ENCODE results near the gene TNFRSF25. TPM values are rescaled to one million over a fixed set of nuclear protein-coding genes. Genes with fewer than 3 reads are reported as not detected.
"Not testable (repeated sequence)": the region's sequence is repeated elsewhere in the genome, so short reads cannot be mapped to it uniquely, and the experiment has no call there.

The TNFRSF25 gene
- total and polyA plus RNA-seq, 4 donors: 4.9 to 19.8 (median 11.7) TPM

DNA sequence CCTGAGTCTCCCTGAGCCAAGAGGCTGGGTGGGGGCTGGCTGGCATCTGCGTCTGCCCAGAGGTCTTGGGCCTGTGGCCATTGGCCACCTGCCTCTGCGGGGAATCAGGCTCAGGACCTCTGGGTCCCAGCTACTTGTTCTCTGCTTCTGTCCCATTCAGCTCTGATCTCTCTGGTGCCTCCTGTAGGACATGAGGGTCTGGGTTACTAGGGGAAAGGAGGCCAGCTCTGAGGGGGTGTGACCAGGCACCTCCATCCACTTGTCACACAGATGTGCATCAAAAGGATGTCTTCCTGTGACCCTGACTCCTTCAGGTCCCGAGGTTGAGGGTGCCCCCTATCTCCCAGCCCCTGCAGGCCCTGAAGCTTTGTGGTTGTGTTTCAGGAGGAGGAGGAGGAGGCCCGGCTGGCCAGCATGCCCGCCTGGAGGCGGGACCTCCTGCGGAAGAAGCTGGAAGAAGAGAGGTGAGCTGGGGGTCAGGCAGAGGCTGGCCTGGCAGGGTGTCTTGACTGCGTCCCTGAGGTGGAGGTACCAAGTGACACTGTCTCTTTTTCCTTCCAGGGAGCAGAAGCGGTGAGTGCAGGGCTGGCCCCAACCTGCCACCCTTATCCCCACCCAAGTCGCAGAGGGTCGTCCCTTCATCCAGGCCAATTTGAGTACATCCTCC lies 9.0 kb downstream of the TNFRSF25 start:
- WGBS, 2 donors: 83 to 85% methylated on average over 11 of the region's 11 CpGs
- peaks cover 11 to 33% (median 31%) of the 10 kb centered on the region in 3 donors for H3K27me3 ChIP-seq (ENCODE audit: control insufficient read depth in 3 of 3, insufficient read depth in 3 of 3, low read length in 2 of 3)

DNA sequence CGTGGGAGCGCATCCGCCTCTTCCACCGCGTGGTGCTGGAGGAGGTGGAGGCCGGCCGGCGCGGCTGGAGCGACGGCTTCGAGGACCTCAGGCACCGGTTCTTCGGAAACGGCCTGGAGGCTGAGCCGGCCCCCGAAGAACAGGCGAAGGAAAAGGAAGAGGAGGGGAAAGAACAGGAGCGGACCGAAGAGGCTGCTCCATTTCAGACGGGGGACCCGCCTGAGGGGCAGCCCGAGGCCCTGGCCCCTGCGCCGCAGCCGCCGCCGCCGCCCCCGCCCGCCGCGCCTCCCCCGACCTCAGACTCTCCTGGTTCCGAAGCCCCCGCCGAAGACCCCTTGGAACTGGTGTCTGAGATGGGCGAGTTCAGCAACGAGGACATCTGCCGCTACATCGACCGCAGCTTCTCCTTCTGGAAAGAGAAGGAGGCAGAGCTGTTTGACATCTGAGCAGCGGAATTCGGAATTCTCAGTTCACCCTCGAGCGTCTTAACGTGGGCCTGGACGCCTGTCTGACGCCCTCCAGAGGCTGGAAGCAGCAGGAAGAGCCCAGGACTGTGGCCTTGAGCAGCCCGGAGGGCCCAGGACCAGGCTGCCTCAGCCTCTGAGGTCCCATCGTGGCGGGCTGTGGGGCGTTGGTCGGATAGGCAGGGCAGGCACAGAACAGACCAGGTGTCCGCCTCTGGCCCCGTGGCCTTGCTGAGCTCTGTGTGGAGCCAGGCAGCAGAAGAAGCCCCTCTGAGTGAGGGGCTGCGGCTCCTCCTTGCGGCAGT lies 10.0 kb downstream of the TNFRSF25 start:
- DNase-seq; H3K9me3 ChIP-seq (ENCODE audit: control insufficient read depth in 4 of 4, insufficient read depth in 3 of 4, low read length in 3 of 4); H3K27ac ChIP-seq (ENCODE audit: low read depth in 1 of 2, low read length in 1 of 2); H3K4me3 ChIP-seq; ATAC-seq (ENCODE audit: insufficient read depth, low FRiP score); H3K36me3 ChIP-seq (ENCODE audit: control insufficient read depth in 4 of 4, insufficient read depth in 4 of 4, low read length in 4 of 4); H3K9ac ChIP-seq (ENCODE audit: insufficient read depth in 1 of 2, low read length in 2 of 2): not testable (repeated sequence)
- WGBS, 2 donors: 32 to 37% methylated on average over 39 to 58 of the region's 58 CpGs
- Histone ChIP-seq H3K4me1 (ENCODE audit: control insufficient read depth in 5 of 5, insufficient read depth in 5 of 5, low read length in 5 of 5) (peaks cover 0 to 19% (median 10%) of the 10 kb centered on the region in 5 donors), H3K27me3 (ENCODE audit: control insufficient read depth in 3 of 3, insufficient read depth in 3 of 3, low read length in 2 of 3) (peaks cover 11 to 36% (median 31%) of the 10 kb centered on the region in 3 donors)

More for the DNA sequence above, 9.0 kb downstream of the TNFRSF25 start:
- ATAC-seq (ENCODE audit: insufficient read depth, low FRiP score) (no peak), DNase-seq (no peak)
- peaks cover 0 to 7% (median 0%) of the 10 kb centered on the region in 4 donors for H3K9me3 ChIP-seq (ENCODE audit: control insufficient read depth in 4 of 4, insufficient read depth in 3 of 4, low read length in 3 of 4)
- no peak overlapping the region for H3K4me3 ChIP-seq
- H3K36me3 ChIP-seq (ENCODE audit: control insufficient read depth in 4 of 4, insufficient read depth in 4 of 4, low read length in 4 of 4): peaks cover 0 to 2% (median 0%) of the 10 kb centered on the region in 4 donors
- TF ChIP-seq, protein P1, sequence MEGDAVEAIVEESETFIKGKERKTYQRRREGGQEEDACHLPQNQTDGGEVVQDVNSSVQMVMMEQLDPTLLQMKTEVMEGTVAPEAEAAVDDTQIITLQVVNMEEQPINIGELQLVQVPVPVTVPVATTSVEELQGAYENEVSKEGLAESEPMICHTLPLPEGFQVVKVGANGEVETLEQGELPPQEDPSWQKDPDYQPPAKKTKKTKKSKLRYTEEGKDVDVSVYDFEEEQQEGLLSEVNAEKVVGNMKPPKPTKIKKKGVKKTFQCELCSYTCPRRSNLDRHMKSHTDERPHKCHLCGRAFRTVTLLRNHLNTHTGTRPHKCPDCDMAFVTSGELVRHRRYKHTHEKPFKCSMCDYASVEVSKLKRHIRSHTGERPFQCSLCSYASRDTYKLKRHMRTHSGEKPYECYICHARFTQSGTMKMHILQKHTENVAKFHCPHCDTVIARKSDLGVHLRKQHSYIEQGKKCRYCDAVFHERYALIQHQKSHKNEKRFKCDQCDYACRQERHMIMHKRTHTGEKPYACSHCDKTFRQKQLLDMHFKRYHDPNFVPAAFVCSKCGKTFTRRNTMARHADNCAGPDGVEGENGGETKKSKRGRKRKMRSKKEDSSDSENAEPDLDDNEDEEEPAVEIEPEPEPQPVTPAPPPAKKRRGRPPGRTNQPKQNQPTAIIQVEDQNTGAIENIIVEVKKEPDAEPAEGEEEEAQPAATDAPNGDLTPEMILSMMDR (IDR thresholded peaks at IDR 0.05; ENCODE audit: control extremely low read depth, extremely low read depth): no peak
- H3K9ac ChIP-seq (ENCODE audit: insufficient read depth in 1 of 2, low read length in 2 of 2): no peak overlapping the region
- peaks cover 0 to 29% (median 11%) of the 10 kb centered on the region in 5 donors for H3K4me1 ChIP-seq (ENCODE audit: control insufficient read depth in 5 of 5, insufficient read depth in 5 of 5, low read length in 5 of 5)
- no peak overlapping the region for H3K27ac ChIP-seq (ENCODE audit: low read depth in 1 of 2, low read length in 1 of 2)

DNA sequence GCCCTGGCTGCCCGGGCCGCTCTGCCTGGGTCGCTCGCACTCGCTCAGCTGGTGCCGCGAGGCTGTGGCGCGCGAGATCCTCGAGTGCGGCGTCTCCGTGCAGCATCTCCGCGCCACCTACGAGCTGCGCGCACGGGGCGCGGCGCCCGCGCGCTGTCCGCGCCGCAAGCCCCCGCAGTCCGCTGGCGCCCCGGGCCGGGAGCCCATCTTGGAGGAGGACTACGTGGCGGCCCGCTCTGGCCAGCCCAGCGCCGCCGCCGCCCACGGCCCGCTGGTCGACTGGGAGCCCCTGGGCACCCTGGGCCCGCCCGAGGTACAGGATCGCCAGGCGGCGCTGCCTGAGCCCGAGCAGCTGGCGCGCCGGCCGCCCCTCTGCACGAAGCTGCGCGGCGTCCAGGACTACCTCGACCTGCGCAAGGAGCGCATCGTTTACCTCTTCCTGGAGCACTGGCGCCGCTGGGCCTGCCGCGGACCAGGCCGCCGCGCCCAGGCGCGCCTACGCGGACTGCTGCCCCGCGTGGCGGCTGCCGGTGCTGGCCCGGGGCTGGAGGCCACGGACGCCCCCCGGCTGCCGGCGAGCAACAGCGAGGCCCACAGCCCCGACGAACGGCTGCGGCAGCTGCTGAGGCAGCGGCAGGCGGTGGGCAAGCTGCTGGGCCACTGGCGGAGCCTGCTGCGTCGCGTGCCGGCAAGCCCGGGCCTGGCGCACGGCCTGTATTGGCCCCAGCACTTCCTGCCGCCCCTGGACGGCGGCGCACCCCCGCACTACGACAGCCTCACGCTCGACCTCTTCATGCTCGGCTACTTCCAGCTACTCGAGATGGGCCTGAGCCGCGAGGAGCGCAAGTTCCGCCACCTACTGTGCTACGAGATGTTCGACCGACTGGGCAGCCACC lies 10.9 kb downstream of the TNFRSF25 start:
- Histone ChIP-seq H3K36me3 (ENCODE audit: control insufficient read depth in 4 of 4, insufficient read depth in 4 of 4, low read length in 4 of 4) (no peaks in the 10 kb centered on the region), H3K4me1 (ENCODE audit: control insufficient read depth in 5 of 5, insufficient read depth in 5 of 5, low read length in 5 of 5) (peaks cover 0 to 17% (median 2%) of the 10 kb centered on the region in 5 donors), H3K4me3 (no peak overlapping the region), H3K27ac (ENCODE audit: low read depth in 1 of 2, low read length in 1 of 2) (no peak overlapping the region), H3K27me3 (ENCODE audit: control insufficient read depth in 3 of 3, insufficient read depth in 3 of 3, low read length in 2 of 3) (peaks cover 11 to 43% (median 35%) of the 10 kb centered on the region in 3 donors), H3K9me3 (ENCODE audit: control insufficient read depth in 4 of 4, insufficient read depth in 3 of 4, low read length in 3 of 4) (peaks cover 0 to 4% (median 0%) of the 10 kb centered on the region in 4 donors), H3K9ac (ENCODE audit: insufficient read depth in 1 of 2, low read length in 2 of 2) (no peak overlapping the region)
- peak in 2 of 3 donors; percentile 37 to 38 for DNase-seq
- peak; percentile 15 for ATAC-seq (ENCODE audit: insufficient read depth, low FRiP score)
- TF ChIP-seq, protein P1 (IDR thresholded peaks at IDR 0.05; ENCODE audit: control extremely low read depth, extremely low read depth): no peak
- WGBS, 2 donors: 5 to 6% methylated on average over 82 to 115 of the region's 115 CpGs

DNA sequence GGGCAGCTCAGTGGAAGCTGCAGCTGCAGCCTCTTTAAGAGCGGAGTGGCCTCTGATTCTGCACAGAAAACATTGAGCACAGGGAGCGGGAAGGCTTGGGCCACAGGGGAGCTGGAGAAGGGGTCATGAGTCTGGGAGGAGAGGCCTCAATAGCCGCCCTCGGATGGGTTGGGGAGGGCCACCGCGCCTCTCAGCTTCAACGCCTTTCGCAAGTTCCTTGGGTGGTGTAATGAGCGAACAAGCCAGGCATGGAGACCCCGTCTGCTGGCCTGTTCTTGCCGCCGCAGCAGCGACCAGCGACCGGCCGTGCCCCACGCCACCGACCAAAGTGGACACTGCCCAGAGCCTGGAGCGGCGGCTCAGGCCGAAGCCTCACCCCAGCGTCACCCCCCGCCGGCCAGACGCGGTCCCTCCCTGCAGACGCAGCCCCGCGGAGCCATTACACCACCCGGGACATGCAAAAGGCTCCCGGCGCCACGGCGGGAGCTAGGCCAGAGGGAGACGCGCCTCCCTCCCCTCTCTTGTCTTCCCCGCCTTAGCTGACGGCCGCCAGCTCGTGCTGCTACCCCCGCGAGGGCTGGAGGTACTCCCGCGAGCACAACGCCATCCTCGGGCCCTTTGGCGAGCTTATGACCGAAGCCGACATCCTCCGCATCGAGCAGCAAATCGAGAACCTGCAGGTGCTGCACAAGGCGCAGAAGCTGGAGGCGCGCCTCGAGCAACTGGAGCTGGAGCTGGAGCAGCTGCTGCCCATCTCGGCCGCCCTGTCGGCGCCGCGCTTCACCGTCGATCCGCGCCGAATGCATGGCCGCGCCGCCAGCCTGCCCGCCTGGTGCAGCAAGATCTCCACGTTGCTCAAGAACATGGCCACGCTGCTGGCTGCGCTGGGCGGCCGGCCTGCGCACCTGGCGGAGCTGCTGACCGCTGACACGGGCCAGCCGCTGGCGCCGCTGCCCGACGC lies 11.8 kb downstream of the TNFRSF25 start:
- H3K36me3 ChIP-seq (ENCODE audit: control insufficient read depth in 4 of 4, insufficient read depth in 4 of 4, low read length in 4 of 4); H3K27ac ChIP-seq (ENCODE audit: low read depth in 1 of 2, low read length in 1 of 2); ATAC-seq (ENCODE audit: insufficient read depth, low FRiP score); H3K9ac ChIP-seq (ENCODE audit: insufficient read depth in 1 of 2, low read length in 2 of 2); H3K4me3 ChIP-seq; H3K9me3 ChIP-seq (ENCODE audit: control insufficient read depth in 4 of 4, insufficient read depth in 3 of 4, low read length in 3 of 4): not testable (repeated sequence)
- peak; percentile 65 to 78 (median 67) for DNase-seq
- H3K4me1 ChIP-seq (ENCODE audit: control insufficient read depth in 5 of 5, insufficient read depth in 5 of 5, low read length in 5 of 5): peaks cover 0 to 16% (median 0%) of the 10 kb centered on the region in 5 donors
- peaks cover 11 to 53% (median 39%) of the 10 kb centered on the region in 3 donors for H3K27me3 ChIP-seq (ENCODE audit: control insufficient read depth in 3 of 3, insufficient read depth in 3 of 3, low read length in 2 of 3)
- 11 to 12% methylated on average over 47 to 85 of the region's 85 CpGs for WGBS, 2 donors
